Ishikawa (cell line): Measurements from ENCODE around the gene CACNA1C.

ENCODE experiments used
- CEBPB ChIP-seq: IDR thresholded peaks from 2 replicates; pipeline ENCODE4 v1.6.1; 2012
- CREB1 ChIP-seq: IDR thresholded peaks from 2 replicates; pipeline ENCODE4 v1.6.1; 2012; ENCODE audit warnings: low read depth
- EGR1 ChIP-seq: IDR thresholded peaks from 2 replicates; pipeline ENCODE4 v1.6.1; 2012
- EP300 ChIP-seq: IDR thresholded peaks from 2 replicates; pipeline ENCODE4 v1.6.1; 2012; ENCODE audit warnings: borderline replicate concordance
- FOXM1 ChIP-seq: IDR thresholded peaks from 2 replicates; pipeline ENCODE4 v1.6.1; 2012; ENCODE audit warnings: low read depth, borderline replicate concordance
- NFIC ChIP-seq: IDR thresholded peaks from 2 replicates; pipeline ENCODE4 v1.6.1; 2012
- RAD21 ChIP-seq: IDR thresholded peaks from 2 replicates; pipeline ENCODE4 v1.6.1; 2012; ENCODE audit warnings: low read depth
- TAF1 ChIP-seq: IDR thresholded peaks from 2 replicates; pipeline ENCODE4 v1.6.1; 2012; ENCODE audit warnings: low read depth, mild to moderate bottlenecking
- TCF12 ChIP-seq: IDR thresholded peaks from 2 replicates; pipeline ENCODE4 v1.6.1; 2012; ENCODE audit warnings: low read depth
- TEAD4 ChIP-seq: IDR thresholded peaks from 2 replicates; pipeline ENCODE4 v1.6.1; 2012
- YY1 ChIP-seq: IDR thresholded peaks from 2 replicates; pipeline ENCODE4 v1.6.1; 2012; ENCODE audit warnings: low read depth
- ZBTB7A ChIP-seq: IDR thresholded peaks from 2 replicates; pipeline ENCODE4 v1.6.1; 2012; ENCODE audit warnings: low read depth
- TF ChIP-seq, protein P1 (sequence below): IDR thresholded peaks from 2 replicates; pipeline ENCODE4 v1.6.1; 2012
- TF ChIP-seq, protein P2 (sequence below): IDR thresholded peaks from 2 replicates; pipeline ENCODE4 v1.6.1; 2012
- TF ChIP-seq, protein P3 (sequence below): IDR thresholded peaks from 2 replicates; pipeline ENCODE4 v1.6.1; 2012; ENCODE audit warnings: low read depth, mild to moderate bottlenecking

CACNA1C gene

DNA sequence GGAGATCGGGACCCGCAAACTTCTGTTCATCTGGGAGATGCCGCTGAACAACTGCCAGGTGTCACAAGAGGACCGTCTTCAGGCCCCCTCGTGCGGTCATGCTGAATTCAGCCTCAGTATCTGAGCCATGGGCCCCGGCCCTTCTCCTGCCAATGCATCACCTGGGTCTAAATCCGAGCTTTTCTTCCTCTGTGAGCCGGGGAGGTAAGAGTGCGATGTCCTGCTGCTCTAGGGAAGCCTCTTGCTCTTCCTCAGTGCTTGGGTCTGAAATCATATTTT, 586.2 kb downstream of the CACNA1C start:
- TF ChIP-seq EP300, result no peak
- TF ChIP-seq RAD21, result no peak
- TF ChIP-seq, protein P1, sequence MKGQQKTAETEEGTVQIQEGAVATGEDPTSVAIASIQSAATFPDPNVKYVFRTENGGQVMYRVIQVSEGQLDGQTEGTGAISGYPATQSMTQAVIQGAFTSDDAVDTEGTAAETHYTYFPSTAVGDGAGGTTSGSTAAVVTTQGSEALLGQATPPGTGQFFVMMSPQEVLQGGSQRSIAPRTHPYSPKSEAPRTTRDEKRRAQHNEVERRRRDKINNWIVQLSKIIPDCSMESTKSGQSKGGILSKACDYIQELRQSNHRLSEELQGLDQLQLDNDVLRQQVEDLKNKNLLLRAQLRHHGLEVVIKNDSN, result no peak
- TF ChIP-seq CREB1, result no peak
- TF ChIP-seq, protein P2, sequence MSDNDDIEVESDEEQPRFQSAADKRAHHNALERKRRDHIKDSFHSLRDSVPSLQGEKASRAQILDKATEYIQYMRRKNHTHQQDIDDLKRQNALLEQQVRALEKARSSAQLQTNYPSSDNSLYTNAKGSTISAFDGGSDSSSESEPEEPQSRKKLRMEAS, result no peak
- no peak for TF ChIP-seq TEAD4
- TF ChIP-seq EGR1, result no peak
- TF ChIP-seq ZBTB7A, result no peak
- no peak for TF ChIP-seq CEBPB
- TF ChIP-seq YY1, result no peak
- TF ChIP-seq FOXM1, result no peak
- TF ChIP-seq NFIC, result no peak
- TF ChIP-seq, protein P3, sequence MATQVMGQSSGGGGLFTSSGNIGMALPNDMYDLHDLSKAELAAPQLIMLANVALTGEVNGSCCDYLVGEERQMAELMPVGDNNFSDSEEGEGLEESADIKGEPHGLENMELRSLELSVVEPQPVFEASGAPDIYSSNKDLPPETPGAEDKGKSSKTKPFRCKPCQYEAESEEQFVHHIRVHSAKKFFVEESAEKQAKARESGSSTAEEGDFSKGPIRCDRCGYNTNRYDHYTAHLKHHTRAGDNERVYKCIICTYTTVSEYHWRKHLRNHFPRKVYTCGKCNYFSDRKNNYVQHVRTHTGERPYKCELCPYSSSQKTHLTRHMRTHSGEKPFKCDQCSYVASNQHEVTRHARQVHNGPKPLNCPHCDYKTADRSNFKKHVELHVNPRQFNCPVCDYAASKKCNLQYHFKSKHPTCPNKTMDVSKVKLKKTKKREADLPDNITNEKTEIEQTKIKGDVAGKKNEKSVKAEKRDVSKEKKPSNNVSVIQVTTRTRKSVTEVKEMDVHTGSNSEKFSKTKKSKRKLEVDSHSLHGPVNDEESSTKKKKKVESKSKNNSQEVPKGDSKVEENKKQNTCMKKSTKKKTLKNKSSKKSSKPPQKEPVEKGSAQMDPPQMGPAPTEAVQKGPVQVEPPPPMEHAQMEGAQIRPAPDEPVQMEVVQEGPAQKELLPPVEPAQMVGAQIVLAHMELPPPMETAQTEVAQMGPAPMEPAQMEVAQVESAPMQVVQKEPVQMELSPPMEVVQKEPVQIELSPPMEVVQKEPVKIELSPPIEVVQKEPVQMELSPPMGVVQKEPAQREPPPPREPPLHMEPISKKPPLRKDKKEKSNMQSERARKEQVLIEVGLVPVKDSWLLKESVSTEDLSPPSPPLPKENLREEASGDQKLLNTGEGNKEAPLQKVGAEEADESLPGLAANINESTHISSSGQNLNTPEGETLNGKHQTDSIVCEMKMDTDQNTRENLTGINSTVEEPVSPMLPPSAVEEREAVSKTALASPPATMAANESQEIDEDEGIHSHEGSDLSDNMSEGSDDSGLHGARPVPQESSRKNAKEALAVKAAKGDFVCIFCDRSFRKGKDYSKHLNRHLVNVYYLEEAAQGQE, result no peak
- TF ChIP-seq TCF12, result no peak
- TF ChIP-seq TAF1, result no peak

DNA sequence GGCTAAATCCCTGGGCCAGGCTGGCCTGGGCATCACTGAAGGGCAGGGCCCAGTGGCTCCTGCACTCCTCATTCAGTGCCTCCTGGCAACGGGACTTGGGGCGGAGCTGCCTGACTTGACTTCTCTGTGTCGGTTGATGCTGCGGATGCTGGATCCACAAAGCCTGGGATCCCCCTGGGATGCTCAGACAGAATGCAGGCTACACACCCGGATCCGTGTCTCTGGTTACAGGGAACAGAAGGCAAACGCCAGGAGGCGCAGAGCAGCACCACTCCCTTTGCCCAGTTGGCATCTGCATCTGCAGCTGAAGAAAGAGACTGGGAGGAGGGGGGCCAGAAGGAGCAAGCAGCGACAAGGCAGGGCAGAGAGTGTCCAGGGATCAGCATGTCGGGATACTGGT, 587.5 kb downstream of the CACNA1C start:
- TF ChIP-seq, protein P2, result no peak
- no peak for TF ChIP-seq YY1
- TF ChIP-seq EP300, result no peak
- TF ChIP-seq TAF1, result no peak
- TF ChIP-seq, protein P3, result no peak
- TF ChIP-seq FOXM1, result no peak
- no peak for TF ChIP-seq CEBPB
- TF ChIP-seq NFIC, result no peak
- TF ChIP-seq RAD21, result no peak
- TF ChIP-seq TCF12, result no peak
- TF ChIP-seq CREB1, result no peak
- TF ChIP-seq, protein P1, result no peak
- no peak for TF ChIP-seq TEAD4
- TF ChIP-seq ZBTB7A, result no peak
- no peak for TF ChIP-seq EGR1

DNA sequence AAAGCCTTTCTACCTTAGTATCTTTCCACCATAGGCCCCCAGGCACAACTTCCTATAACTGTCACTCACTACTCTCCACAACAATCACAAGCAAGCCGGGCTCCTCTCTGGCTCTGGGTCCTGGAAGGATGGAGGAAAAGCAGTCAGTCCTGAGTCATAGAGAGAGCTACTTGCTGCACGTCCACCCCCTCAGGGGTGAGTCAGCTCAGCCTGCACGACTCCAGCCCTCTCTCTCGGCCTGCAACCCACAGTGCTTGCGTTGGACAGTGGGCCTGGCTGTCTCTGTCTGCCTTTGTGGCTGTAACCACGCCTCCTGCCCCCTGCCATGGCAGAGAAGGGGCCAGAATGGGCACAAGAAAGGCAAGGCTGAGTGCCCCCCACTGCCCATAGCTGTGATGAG, 587.9 kb downstream of the CACNA1C start:
- TF ChIP-seq ZBTB7A (no peak), YY1 (no peak), TCF12 (no peak), EP300 (no peak), CEBPB (no peak), RAD21 (no peak)
- TF ChIP-seq, protein P1, result no peak
- TF ChIP-seq, protein P2, result no peak

DNA sequence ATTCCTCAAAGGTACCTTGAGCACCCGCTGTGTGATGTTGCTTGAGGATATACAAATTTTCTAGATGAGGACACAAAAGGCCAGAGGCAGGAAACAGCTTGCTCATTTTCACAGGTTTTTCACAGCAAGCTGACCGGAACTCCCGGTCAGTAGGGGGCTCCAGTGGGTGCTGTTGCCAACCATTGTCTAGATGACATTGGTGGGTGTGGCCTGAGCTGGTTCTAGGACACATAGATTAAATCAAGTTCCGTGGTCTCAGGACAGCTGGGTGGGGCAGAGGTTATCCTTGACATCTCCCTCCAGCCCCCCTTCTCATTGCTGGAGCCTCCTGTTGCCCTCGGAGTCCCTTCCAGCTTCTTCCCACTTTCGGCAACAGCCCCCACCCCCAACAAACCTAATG, 588.4 kb downstream of the CACNA1C start:
- TF ChIP-seq ZBTB7A, result no peak
- no peak for TF ChIP-seq CREB1
- TF ChIP-seq, protein P1, result no peak
- no peak for TF ChIP-seq YY1
- TF ChIP-seq, protein P3, result no peak
- no peak for TF ChIP-seq NFIC
- no peak for TF ChIP-seq FOXM1
- TF ChIP-seq, protein P2, result no peak
- no peak for TF ChIP-seq EP300
- no peak for TF ChIP-seq TAF1
- no peak for TF ChIP-seq EGR1
- no peak for TF ChIP-seq CEBPB
- no peak for TF ChIP-seq TEAD4
- TF ChIP-seq RAD21, result no peak
